ENCODE results near the gene XAB2.

XAB2 gene

DNA sequence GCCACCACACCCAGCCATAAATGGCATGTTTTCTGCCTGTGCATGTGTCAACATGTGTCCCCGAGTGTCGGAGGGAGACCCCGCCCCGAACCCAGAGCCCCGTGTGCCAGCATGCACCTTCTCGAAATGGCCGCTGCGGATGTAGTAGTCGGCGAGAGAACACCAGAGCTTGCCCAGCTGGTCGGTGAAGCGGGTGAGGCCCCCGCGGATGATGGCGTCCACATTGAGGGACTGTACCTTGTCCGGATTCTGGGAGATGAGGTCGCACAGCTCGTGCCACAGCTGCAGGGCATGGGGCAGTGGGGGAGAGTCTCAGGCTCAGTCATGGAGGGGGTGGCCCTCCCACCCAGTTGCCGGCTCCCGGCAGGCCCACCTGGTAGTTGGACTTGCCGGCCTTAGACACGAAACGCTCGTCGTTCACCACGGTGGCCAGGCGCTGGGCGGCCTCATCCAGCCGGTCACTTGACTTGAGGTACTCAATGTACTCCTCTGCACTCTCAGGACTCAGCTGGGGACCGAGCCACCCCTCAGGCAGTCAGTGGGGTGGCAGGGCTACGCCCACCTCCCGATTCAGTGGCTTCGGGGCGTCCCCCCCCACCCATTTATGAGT lies 3.5 kb downstream of the XAB2 start:
- H3K27ac ChIP-seq (ENCODE audit: insufficient read depth in 1 of 2, low read depth in 1 of 2, low read length in 2 of 2, poor library complexity in 1 of 2, severe bottlenecking in 2 of 2) = no peak overlapping the region
- H3K36me3 ChIP-seq (ENCODE audit: control insufficient read depth in 4 of 4, insufficient read depth in 4 of 4, low read length in 3 of 4) = peaks cover 7 to 57% (median 42%) of the 10 kb centered on the region in 4 experiments
- no peaks in the 10 kb centered on the region for H3K9me3 ChIP-seq (ENCODE audit: control extremely low read depth in 1 of 5, control insufficient read depth in 4 of 5, insufficient read depth in 2 of 5, low read depth in 1 of 5, low read length in 4 of 5)
- H3K4me1 ChIP-seq (ENCODE audit: control extremely low read depth in 1 of 4, control insufficient read depth in 4 of 4, insufficient read depth in 4 of 4, low read length in 3 of 4) = peaks cover 7 to 26% (median 23%) of the 10 kb centered on the region in 4 experiments
- no peak overlapping the region for H3K4me3 ChIP-seq (ENCODE audit: control insufficient read depth in 1 of 7, extremely low read depth in 1 of 7, insufficient read depth in 4 of 7, low read depth in 2 of 7, low read length in 6 of 7)
- WGBS (ENCODE audit: insufficient coverage) = over 99% methylated on average over 30 of the region's 34 CpGs
- no peak for DNase-seq
- H3K27me3 ChIP-seq (replicated peaks in 2 of 5; ENCODE audit: control insufficient read depth in 4 of 5, insufficient read depth in 5 of 5, low read length in 4 of 5) = no peaks in the 10 kb centered on the region
- CTCF ChIA-PET = interaction anchor here (1.5 kb wide), 1 partner anchor 55 kb away, joined by 4 read pairs; the partner anchor contains the start of gene TRAPPC5
- POLR2A ChIA-PET = no interaction called here

DNA sequence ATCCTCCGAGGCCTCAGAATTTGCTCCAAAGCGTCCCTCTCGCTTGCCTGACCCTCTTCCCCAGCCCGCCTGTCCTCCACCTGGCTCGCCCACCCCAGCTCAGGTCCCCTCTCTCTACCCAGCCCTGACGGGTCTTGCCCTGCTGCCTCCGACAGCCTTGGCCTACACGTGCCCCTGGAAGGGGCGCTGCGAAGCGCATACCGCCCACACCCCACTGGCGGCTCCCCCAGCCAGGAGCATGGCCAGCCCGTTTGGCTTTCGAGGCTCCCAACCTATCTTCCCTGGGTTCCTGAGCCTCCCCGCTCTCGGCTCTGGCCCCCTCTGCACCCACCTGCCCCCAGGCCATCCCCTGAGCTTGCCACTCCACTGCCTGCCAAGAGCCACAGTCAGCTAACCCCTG lies 4.5 kb downstream of the XAB2 start:
- no peak overlapping the region for H3K4me3 ChIP-seq (ENCODE audit: control insufficient read depth in 1 of 7, extremely low read depth in 1 of 7, insufficient read depth in 4 of 7, low read depth in 2 of 7, low read length in 6 of 7)
- peaks cover 7 to 67% (median 49%) of the 10 kb centered on the region in 4 experiments for H3K36me3 ChIP-seq (ENCODE audit: control insufficient read depth in 4 of 4, insufficient read depth in 4 of 4, low read length in 3 of 4)
- DNase-seq = no peak
- peaks cover 5 to 15% (median 13%) of the 10 kb centered on the region in 4 experiments for H3K4me1 ChIP-seq (ENCODE audit: control extremely low read depth in 1 of 4, control insufficient read depth in 4 of 4, insufficient read depth in 4 of 4, low read length in 3 of 4)
- no peaks in the 10 kb centered on the region for H3K9me3 ChIP-seq (ENCODE audit: control extremely low read depth in 1 of 5, control insufficient read depth in 4 of 5, insufficient read depth in 2 of 5, low read depth in 1 of 5, low read length in 4 of 5)
- no peak overlapping the region for H3K27ac ChIP-seq (ENCODE audit: insufficient read depth in 1 of 2, low read depth in 1 of 2, low read length in 2 of 2, poor library complexity in 1 of 2, severe bottlenecking in 2 of 2)
- H3K27me3 ChIP-seq (replicated peaks in 2 of 5; ENCODE audit: control insufficient read depth in 4 of 5, insufficient read depth in 5 of 5, low read length in 4 of 5) = no peaks in the 10 kb centered on the region
- CTCF ChIA-PET = interaction anchor here (0.5 kb wide), 1 partner anchor 38 kb away, joined by 3 read pairs; no protein-coding TSS in a partner anchor
- WGBS (ENCODE audit: insufficient coverage) = 97% methylated on average over 15 of the region's 17 CpGs
- POLR2A ChIA-PET = no interaction called here

DNA sequence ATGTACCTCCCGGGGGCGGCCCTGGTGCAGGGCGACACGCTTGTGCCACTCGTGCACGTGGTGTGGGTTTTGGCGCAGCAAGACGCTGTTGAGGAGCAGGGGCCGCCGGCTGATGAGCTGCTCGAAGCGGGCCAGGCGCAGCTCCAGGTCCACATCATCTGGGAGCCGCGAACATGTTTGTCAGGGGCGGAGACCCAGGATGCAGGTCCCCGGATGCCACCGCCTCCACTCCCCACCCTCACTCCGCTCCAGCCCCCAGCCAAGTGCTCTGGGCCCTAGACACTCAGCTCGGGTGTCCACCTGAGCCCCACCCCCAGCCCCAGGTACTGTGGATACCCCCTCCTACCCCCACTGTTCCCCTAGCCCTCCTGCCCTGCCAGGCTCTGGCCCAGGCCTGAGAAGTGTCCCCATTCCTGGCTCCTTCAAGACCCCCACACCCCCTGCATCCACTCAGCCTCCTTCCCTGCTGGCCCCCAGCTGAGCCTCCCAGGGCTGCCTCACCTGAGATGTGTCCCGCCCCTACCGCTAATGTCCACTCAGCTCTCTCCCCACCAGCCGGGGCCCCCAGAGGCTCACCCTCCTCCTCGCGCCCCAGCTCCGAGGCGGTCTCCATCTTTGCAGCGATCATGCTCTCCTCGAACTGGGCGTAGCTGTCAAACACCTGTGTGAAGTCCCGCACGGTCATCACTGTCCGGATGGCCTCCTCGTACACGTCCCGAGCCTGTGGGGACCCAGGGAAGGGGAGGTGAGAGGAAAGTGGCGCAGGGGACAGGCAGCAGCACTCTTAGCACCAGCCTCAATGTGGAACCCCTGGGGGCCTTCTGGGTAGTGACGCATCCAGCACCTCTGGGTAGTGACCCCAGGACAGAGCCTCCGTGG lies 5.4 kb downstream of the XAB2 start:
- Histone ChIP-seq H3K27me3 (replicated peaks in 2 of 5; ENCODE audit: control insufficient read depth in 4 of 5, insufficient read depth in 5 of 5, low read length in 4 of 5) (no peaks in the 10 kb centered on the region), H3K4me1 (ENCODE audit: control extremely low read depth in 1 of 4, control insufficient read depth in 4 of 4, insufficient read depth in 4 of 4, low read length in 3 of 4) (peaks cover 5 to 13% (median 11%) of the 10 kb centered on the region in 4 experiments), H3K27ac (ENCODE audit: insufficient read depth in 1 of 2, low read depth in 1 of 2, low read length in 2 of 2, poor library complexity in 1 of 2, severe bottlenecking in 2 of 2) (no peak overlapping the region), H3K9me3 (ENCODE audit: control extremely low read depth in 1 of 5, control insufficient read depth in 4 of 5, insufficient read depth in 2 of 5, low read depth in 1 of 5, low read length in 4 of 5) (no peaks in the 10 kb centered on the region), H3K36me3 (ENCODE audit: control insufficient read depth in 4 of 4, insufficient read depth in 4 of 4, low read length in 3 of 4) (peaks cover 7 to 74% (median 53%) of the 10 kb centered on the region in 4 experiments), H3K4me3 (ENCODE audit: control insufficient read depth in 1 of 7, extremely low read depth in 1 of 7, insufficient read depth in 4 of 7, low read depth in 2 of 7, low read length in 6 of 7) (no peak overlapping the region)
- DNase-seq = no peak
- ChIA-PET CTCF (interaction anchor here (0.5 to 1.1 kb wide), 2 partner anchors 39 to 56 kb away, joined by 3 to 5 read pairs; no protein-coding TSS in a partner anchor), POLR2A (interaction anchor here (0.6 kb wide), 1 partner anchor 24 kb away, joined by 4 read pairs; no protein-coding TSS in a partner anchor)
- WGBS (ENCODE audit: insufficient coverage) = 92% methylated on average over 37 of the region's 39 CpGs

DNA sequence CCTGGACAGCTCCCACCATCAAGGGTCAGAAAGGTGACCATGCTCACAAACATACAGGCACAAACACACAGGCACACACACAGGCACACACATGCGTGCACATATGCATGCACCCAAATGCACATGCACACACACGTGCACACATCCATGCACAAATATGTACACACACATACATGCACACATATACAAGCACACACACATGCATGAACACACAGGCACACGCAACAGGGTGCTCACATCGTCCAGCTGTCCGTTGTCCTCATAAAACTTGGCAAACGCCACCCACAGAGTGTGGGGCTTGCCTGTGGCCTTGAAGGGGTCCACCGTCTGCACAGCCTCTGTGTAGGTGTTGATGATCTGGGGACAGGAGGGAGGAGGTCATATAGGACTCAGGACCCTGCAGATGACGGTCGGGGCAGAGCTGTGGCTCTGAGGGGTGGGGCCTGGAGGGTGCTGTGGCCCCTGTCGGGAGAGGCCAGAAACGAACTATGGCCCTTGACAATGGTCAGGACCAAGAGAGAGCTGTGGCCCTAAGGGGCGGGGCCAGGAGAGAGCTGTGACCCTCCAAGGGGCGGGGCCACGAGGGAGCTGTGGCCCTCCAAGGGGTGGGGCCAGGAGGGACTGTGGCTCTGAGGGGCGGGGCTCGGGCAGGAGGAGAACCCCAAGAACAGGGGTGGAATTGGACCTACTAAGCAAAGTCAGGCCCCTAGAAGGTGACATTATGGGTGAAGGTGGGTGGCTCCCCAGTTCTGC lies 6.2 kb downstream of the XAB2 start:
- H3K4me3 ChIP-seq (ENCODE audit: control insufficient read depth in 1 of 7, extremely low read depth in 1 of 7, insufficient read depth in 4 of 7, low read depth in 2 of 7, low read length in 6 of 7) = no peak overlapping the region
- ChIA-PET CTCF (interaction anchor here (0.7 to 1.1 kb wide), 2 partner anchors 12 to 55 kb away, joined by 3 to 5 read pairs; no protein-coding TSS in a partner anchor), POLR2A (interaction anchor here (0.6 kb wide), 1 partner anchor 25 kb away, joined by 4 read pairs; no protein-coding TSS in a partner anchor)
- peaks cover 7 to 81% (median 56%) of the 10 kb centered on the region in 4 experiments for H3K36me3 ChIP-seq (ENCODE audit: control insufficient read depth in 4 of 4, insufficient read depth in 4 of 4, low read length in 3 of 4)
- H3K27ac ChIP-seq (ENCODE audit: insufficient read depth in 1 of 2, low read depth in 1 of 2, low read length in 2 of 2, poor library complexity in 1 of 2, severe bottlenecking in 2 of 2) = no peak overlapping the region
- no peaks in the 10 kb centered on the region for H3K9me3 ChIP-seq (ENCODE audit: control extremely low read depth in 1 of 5, control insufficient read depth in 4 of 5, insufficient read depth in 2 of 5, low read depth in 1 of 5, low read length in 4 of 5)
- H3K4me1 ChIP-seq (ENCODE audit: control extremely low read depth in 1 of 4, control insufficient read depth in 4 of 4, insufficient read depth in 4 of 4, low read length in 3 of 4) = peaks cover 0 to 4% (median 2%) of the 10 kb centered on the region in 4 experiments
- no peaks in the 10 kb centered on the region for H3K27me3 ChIP-seq (replicated peaks in 2 of 5; ENCODE audit: control insufficient read depth in 4 of 5, insufficient read depth in 5 of 5, low read length in 4 of 5)
- no peak for DNase-seq
- 95% methylated on average over 14 of the region's 16 CpGs for WGBS (ENCODE audit: insufficient coverage)

DNA sequence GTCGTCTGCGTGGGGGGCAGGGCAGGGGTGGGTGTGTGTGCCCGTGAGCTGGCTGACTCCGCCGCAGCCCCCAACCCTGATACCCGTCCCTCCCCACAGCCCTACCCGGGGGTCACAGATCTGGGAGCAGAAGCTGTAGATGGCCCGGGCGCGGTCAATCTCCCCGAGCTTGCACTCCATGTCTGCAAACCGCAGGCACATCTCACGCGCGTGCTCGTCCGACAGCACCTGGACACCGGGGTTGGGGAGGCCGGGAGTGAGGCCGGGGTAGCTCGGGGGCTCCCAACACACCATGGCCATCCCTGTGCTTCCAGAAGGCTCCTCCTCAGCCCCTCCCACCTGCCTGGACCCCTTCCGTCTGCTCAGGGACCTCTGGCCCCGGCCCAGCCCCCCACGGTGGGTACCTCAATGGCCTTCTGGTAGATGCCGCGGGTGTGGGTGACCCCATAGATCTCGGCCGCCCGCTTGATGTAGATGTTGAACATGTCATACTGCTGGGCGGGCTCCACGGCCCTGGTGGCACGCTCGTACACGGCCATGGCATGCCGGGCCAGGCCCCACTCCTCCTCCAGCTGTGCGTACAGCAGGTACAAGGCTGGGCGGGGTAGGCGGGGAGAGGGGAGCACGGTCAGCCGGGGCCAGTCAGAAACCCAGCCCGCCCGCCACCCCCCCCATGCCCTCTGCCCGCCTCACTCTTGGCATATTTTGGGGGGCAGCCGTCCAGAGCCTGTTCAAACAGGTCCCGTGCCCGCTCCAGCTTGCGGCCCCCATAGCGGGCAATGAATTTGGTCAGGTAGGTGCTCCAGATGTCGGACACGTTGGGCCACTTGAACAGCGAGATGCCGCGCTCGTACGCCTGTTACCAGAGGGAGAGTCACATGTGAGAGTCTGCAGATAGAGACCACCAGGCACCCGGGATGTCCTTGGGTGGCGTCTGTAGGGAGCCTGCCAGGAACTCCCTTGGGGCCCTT lies 8.6 kb downstream of the XAB2 start:
- Histone ChIP-seq H3K9me3 (ENCODE audit: control extremely low read depth in 1 of 5, control insufficient read depth in 4 of 5, insufficient read depth in 2 of 5, low read depth in 1 of 5, low read length in 4 of 5) (no peaks in the 10 kb centered on the region), H3K36me3 (ENCODE audit: control insufficient read depth in 4 of 4, insufficient read depth in 4 of 4, low read length in 3 of 4) (peaks cover 7 to 77% (median 46%) of the 10 kb centered on the region in 4 experiments), H3K4me3 (ENCODE audit: control insufficient read depth in 1 of 7, extremely low read depth in 1 of 7, insufficient read depth in 4 of 7, low read depth in 2 of 7, low read length in 6 of 7) (no peak overlapping the region), H3K27ac (ENCODE audit: insufficient read depth in 1 of 2, low read depth in 1 of 2, low read length in 2 of 2, poor library complexity in 1 of 2, severe bottlenecking in 2 of 2) (no peak overlapping the region), H3K4me1 (ENCODE audit: control extremely low read depth in 1 of 4, control insufficient read depth in 4 of 4, insufficient read depth in 4 of 4, low read length in 3 of 4) (no peaks in the 10 kb centered on the region), H3K27me3 (replicated peaks in 2 of 5; ENCODE audit: control insufficient read depth in 4 of 5, insufficient read depth in 5 of 5, low read length in 4 of 5) (no peaks in the 10 kb centered on the region)
- 97% methylated on average over 44 of the region's 57 CpGs for WGBS (ENCODE audit: insufficient coverage)
- POLR2A ChIA-PET = no interaction called here
- DNase-seq = no peak
- CTCF ChIA-PET = no interaction called here

DNA sequence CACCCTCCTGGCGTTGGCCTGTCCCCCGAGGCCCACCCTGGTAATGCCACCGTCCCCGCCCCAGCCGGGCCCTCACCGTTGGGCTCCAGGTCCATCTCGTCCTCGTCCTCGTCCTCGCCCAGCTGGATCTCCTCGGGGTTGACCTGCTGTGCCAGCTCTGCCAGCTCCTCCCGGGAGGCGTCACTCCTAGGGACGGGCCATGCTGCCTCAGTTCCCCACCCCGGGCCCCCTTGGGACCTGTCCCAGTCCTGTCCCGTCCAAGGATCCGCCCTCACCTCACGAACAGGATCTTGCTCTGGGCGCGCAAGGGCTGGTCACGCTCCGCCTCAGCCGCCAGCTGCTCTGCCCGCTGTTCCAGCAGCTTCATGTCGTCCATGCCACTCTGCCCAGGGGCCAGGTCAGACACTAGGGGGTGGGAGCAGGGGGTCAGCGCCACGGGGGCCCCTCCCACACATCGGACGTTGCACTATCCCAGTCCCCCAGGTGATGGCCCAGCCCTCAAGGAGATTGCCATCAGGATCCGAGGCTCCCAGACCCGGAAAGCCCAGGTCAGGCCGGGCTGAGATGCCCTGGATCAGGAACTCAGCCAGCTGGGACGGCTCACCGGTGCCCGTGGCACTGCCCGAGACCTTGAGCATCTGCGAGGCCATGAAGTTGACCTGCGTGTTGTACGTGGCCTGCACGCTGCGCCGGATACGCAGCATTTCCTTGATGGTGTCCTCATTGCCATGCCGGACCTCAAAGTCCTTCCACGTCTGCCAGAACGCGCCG lies 9.5 kb downstream of the XAB2 start:
- Histone ChIP-seq H3K4me1 (ENCODE audit: control extremely low read depth in 1 of 4, control insufficient read depth in 4 of 4, insufficient read depth in 4 of 4, low read length in 3 of 4) (no peaks in the 10 kb centered on the region), H3K27ac (ENCODE audit: insufficient read depth in 1 of 2, low read depth in 1 of 2, low read length in 2 of 2, poor library complexity in 1 of 2, severe bottlenecking in 2 of 2) (no peak overlapping the region), H3K4me3 (ENCODE audit: control insufficient read depth in 1 of 7, extremely low read depth in 1 of 7, insufficient read depth in 4 of 7, low read depth in 2 of 7, low read length in 6 of 7) (no peak overlapping the region), H3K9me3 (ENCODE audit: control extremely low read depth in 1 of 5, control insufficient read depth in 4 of 5, insufficient read depth in 2 of 5, low read depth in 1 of 5, low read length in 4 of 5) (no peaks in the 10 kb centered on the region), H3K27me3 (replicated peaks in 2 of 5; ENCODE audit: control insufficient read depth in 4 of 5, insufficient read depth in 5 of 5, low read length in 4 of 5) (no peaks in the 10 kb centered on the region), H3K36me3 (ENCODE audit: control insufficient read depth in 4 of 4, insufficient read depth in 4 of 4, low read length in 3 of 4) (peaks cover 7 to 68% (median 42%) of the 10 kb centered on the region in 4 experiments)
- WGBS (ENCODE audit: insufficient coverage) = 98% methylated on average over 46 of the region's 48 CpGs
- no peak for DNase-seq
- ChIA-PET POLR2A (no interaction called here), CTCF (no interaction called here)
